Measurements from ENCODE around the gene MAL.

The MAL gene

GRCh38 chr2:95047629-95048510 is 22.4 kb downstream of the MAL start:
- Histone ChIP-seq H3K4me3 (ENCODE audit: low read length in 2 of 2) (no peak overlapping the region), H3K9me3 (ENCODE audit: control insufficient read depth in 2 of 2, low read length in 2 of 2) (no peaks in the 10 kb centered on the region), H3K36me3 (ENCODE audit: control insufficient read depth in 2 of 2, insufficient read depth in 2 of 2, low read length in 2 of 2) (no peaks in the 10 kb centered on the region), H3K4me1 (ENCODE audit: control insufficient read depth in 2 of 2, insufficient read depth in 2 of 2, low read length in 2 of 2) (no peaks in the 10 kb centered on the region), H3K27me3 (ENCODE audit: control insufficient read depth in 2 of 2, insufficient read depth in 2 of 2, low read length in 2 of 2) (peaks cover 2 to 9% of the 10 kb centered on the region in 2 donors), H3K27ac (ENCODE audit: low read depth in 2 of 2, low read length in 2 of 2) (no peak overlapping the region), H3K9ac (ENCODE audit: low read depth in 1 of 2, low read length in 2 of 2) (no peak overlapping the region)

DNA sequence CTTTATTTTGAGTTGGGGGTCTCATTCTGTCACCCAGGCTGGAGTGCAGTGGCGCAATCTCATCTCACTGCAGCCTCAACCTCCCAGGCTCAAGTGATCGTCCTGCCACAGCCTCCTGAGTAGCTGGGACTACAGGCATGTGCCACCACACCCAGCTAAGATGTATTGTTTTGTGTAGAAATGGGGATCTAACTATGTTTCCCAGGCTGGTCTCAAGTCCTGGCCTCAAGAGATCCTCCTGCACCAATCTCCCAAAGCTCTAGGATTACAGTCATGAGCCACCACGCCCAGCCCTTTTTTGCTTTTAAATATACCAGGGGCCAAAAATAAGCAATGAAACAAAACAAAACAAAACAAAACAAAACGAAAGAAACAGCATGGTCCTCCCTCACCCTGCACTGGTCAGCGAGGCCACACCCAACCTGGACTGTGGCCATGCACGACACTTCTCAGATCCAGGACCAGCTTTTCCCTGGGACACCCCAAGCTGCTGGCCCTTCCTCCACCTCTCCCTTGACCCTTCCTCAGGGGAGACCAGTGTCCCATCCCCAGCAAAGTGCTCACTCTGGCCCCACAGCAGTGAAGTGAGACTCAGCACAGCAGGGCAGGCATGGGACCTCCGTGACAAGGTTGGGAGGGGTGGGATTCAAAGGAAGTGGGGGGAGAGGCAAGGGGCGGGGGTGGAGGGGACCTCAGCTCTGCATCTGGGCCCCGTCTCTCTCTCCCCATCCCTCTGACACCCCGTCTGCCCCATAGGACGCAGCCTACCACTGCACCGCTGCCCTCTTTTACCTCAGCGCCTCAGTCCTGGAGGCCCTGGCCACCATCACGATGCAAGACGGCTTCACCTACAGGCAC is 23.5 kb downstream of the MAL start:
- Histone ChIP-seq H3K9me3 (ENCODE audit: control insufficient read depth in 2 of 2, low read length in 2 of 2) (no peaks in the 10 kb centered on the region), H3K4me3 (ENCODE audit: low read length in 2 of 2) (no peak overlapping the region), H3K27ac (ENCODE audit: low read depth in 2 of 2, low read length in 2 of 2) (no peak overlapping the region), H3K27me3 (ENCODE audit: control insufficient read depth in 2 of 2, insufficient read depth in 2 of 2, low read length in 2 of 2) (peaks cover 3 to 4% of the 10 kb centered on the region in 2 donors), H3K4me1 (ENCODE audit: control insufficient read depth in 2 of 2, insufficient read depth in 2 of 2, low read length in 2 of 2) (no peaks in the 10 kb centered on the region), H3K9ac (ENCODE audit: low read depth in 1 of 2, low read length in 2 of 2) (no peak overlapping the region), H3K36me3 (ENCODE audit: control insufficient read depth in 2 of 2, insufficient read depth in 2 of 2, low read length in 2 of 2) (no peaks in the 10 kb centered on the region)

GRCh38 chr2:95049683-95049955 is 24.1 kb downstream of the MAL start:
- Histone ChIP-seq H3K9me3 (ENCODE audit: control insufficient read depth in 2 of 2, low read length in 2 of 2) (no peaks in the 10 kb centered on the region), H3K36me3 (ENCODE audit: control insufficient read depth in 2 of 2, insufficient read depth in 2 of 2, low read length in 2 of 2) (no peaks in the 10 kb centered on the region), H3K4me3 (ENCODE audit: low read length in 2 of 2) (no peak overlapping the region), H3K27ac (ENCODE audit: low read depth in 2 of 2, low read length in 2 of 2) (no peak overlapping the region), H3K27me3 (ENCODE audit: control insufficient read depth in 2 of 2, insufficient read depth in 2 of 2, low read length in 2 of 2) (peaks cover 1 to 4% of the 10 kb centered on the region in 2 donors), H3K9ac (ENCODE audit: low read depth in 1 of 2, low read length in 2 of 2) (no peak overlapping the region), H3K4me1 (ENCODE audit: control insufficient read depth in 2 of 2, insufficient read depth in 2 of 2, low read length in 2 of 2) (no peaks in the 10 kb centered on the region)

GRCh38 chr2:95049961-95050360 is 24.5 kb downstream of the MAL start:
- H3K36me3 ChIP-seq (ENCODE audit: control insufficient read depth in 2 of 2, insufficient read depth in 2 of 2, low read length in 2 of 2), result no peaks in the 10 kb centered on the region
- H3K9me3 ChIP-seq (ENCODE audit: control insufficient read depth in 2 of 2, low read length in 2 of 2), result no peaks in the 10 kb centered on the region
- H3K4me1 ChIP-seq (ENCODE audit: control insufficient read depth in 2 of 2, insufficient read depth in 2 of 2, low read length in 2 of 2), result no peaks in the 10 kb centered on the region
- H3K9ac ChIP-seq (ENCODE audit: low read depth in 1 of 2, low read length in 2 of 2), result no peak overlapping the region
- H3K27ac ChIP-seq (ENCODE audit: low read depth in 2 of 2, low read length in 2 of 2), result no peak overlapping the region
- H3K4me3 ChIP-seq (ENCODE audit: low read length in 2 of 2), result no peak overlapping the region
- peaks cover 0 to 4% of the 10 kb centered on the region in 2 donors for H3K27me3 ChIP-seq (ENCODE audit: control insufficient read depth in 2 of 2, insufficient read depth in 2 of 2, low read length in 2 of 2)

DNA sequence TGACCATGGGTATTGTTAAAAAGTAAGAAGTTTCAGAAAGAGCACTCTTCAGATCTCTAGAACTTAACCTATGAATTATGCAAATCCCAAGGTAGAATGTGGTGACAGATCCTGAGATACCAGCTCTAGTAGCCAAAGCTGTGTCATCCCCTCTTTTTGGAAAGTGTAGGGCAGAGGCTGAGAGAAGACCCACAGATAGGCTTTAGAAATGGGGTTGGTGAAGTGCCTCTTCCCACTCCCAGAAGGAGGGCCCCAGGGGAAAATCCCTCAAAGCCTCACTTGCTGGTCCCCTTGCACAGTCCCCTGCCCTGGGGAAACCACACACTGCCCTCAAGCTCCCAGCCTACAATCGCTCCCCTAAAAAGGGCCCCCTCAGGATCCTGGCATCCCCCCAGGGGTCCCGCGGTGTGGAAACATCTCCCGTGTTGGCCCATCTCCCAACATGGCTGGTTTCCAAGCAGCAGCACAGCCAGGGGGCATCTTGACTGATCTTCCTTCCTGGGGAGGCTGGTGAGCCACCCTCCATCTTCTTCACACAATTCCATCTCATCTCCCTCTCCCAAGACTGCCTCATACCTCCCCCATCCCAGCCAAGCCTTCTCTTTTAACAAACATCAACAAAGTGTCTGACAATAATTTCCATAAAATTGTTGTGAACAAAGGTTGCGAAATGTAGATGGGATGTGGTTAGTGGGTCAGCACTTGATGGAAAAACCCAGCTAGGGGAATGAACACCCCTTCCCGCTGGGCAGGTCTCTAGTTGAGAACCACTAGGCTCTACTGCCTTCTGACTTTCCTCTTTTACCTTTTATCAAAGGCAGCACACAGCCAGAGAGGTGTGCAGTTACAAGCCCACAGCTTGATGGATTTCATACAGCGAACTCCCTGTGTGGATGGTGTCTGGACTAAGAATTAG is 25.1 kb downstream of the MAL start:
- Histone ChIP-seq H3K27me3 (ENCODE audit: control insufficient read depth in 2 of 2, insufficient read depth in 2 of 2, low read length in 2 of 2) (peaks cover 0 to 5% of the 10 kb centered on the region in 2 donors), H3K9me3 (ENCODE audit: control insufficient read depth in 2 of 2, low read length in 2 of 2) (no peaks in the 10 kb centered on the region), H3K9ac (ENCODE audit: low read depth in 1 of 2, low read length in 2 of 2) (no peak overlapping the region), H3K4me1 (ENCODE audit: control insufficient read depth in 2 of 2, insufficient read depth in 2 of 2, low read length in 2 of 2) (no peaks in the 10 kb centered on the region), H3K36me3 (ENCODE audit: control insufficient read depth in 2 of 2, insufficient read depth in 2 of 2, low read length in 2 of 2) (no peaks in the 10 kb centered on the region), H3K4me3 (ENCODE audit: low read length in 2 of 2) (no peak overlapping the region), H3K27ac (ENCODE audit: low read depth in 2 of 2, low read length in 2 of 2) (no peak overlapping the region)

GRCh38 chr2:95051626-95052025 is 26.1 kb downstream of the MAL start:
- no peaks in the 10 kb centered on the region for H3K4me1 ChIP-seq (ENCODE audit: control insufficient read depth in 2 of 2, insufficient read depth in 2 of 2, low read length in 2 of 2)
- no peak overlapping the region for H3K4me3 ChIP-seq (ENCODE audit: low read length in 2 of 2)
- H3K36me3 ChIP-seq (ENCODE audit: control insufficient read depth in 2 of 2, insufficient read depth in 2 of 2, low read length in 2 of 2), result no peaks in the 10 kb centered on the region
- H3K27me3 ChIP-seq (ENCODE audit: control insufficient read depth in 2 of 2, insufficient read depth in 2 of 2, low read length in 2 of 2), result peaks cover 3 to 7% of the 10 kb centered on the region in 2 donors
- no peaks in the 10 kb centered on the region for H3K9me3 ChIP-seq (ENCODE audit: control insufficient read depth in 2 of 2, low read length in 2 of 2)
- H3K27ac ChIP-seq (ENCODE audit: low read depth in 2 of 2, low read length in 2 of 2), result no peak overlapping the region
- no peak overlapping the region for H3K9ac ChIP-seq (ENCODE audit: low read depth in 1 of 2, low read length in 2 of 2)

DNA sequence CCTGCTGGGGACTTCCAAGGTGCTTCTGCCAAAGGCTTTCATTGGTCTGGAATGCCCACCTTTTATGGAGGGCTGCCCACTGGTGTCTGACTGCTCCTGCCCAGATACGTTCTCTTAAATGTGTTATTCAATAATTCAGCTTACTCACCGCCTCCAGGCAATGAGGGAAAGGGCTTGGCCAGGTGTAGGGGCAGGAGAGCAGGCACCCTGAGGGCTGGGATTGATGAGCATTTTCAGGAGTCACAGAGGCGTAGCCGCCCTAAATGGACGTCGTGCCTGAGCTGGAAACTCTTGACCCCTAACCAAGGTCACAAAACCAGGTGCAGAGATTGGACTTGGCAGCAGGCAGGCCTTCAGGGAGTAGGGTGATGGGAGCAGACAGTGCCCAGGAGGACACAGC is 26.8 kb downstream of the MAL start:
- no peaks in the 10 kb centered on the region for H3K9me3 ChIP-seq (ENCODE audit: control insufficient read depth in 2 of 2, low read length in 2 of 2)
- H3K27ac ChIP-seq (ENCODE audit: low read depth in 2 of 2, low read length in 2 of 2), result no peak overlapping the region
- no peaks in the 10 kb centered on the region for H3K36me3 ChIP-seq (ENCODE audit: control insufficient read depth in 2 of 2, insufficient read depth in 2 of 2, low read length in 2 of 2)
- no peaks in the 10 kb centered on the region for H3K4me1 ChIP-seq (ENCODE audit: control insufficient read depth in 2 of 2, insufficient read depth in 2 of 2, low read length in 2 of 2)
- H3K9ac ChIP-seq (ENCODE audit: low read depth in 1 of 2, low read length in 2 of 2), result no peak overlapping the region
- H3K4me3 ChIP-seq (ENCODE audit: low read length in 2 of 2), result no peak overlapping the region
- H3K27me3 ChIP-seq (ENCODE audit: control insufficient read depth in 2 of 2, insufficient read depth in 2 of 2, low read length in 2 of 2), result peaks cover 3 to 7% of the 10 kb centered on the region in 2 donors

DNA sequence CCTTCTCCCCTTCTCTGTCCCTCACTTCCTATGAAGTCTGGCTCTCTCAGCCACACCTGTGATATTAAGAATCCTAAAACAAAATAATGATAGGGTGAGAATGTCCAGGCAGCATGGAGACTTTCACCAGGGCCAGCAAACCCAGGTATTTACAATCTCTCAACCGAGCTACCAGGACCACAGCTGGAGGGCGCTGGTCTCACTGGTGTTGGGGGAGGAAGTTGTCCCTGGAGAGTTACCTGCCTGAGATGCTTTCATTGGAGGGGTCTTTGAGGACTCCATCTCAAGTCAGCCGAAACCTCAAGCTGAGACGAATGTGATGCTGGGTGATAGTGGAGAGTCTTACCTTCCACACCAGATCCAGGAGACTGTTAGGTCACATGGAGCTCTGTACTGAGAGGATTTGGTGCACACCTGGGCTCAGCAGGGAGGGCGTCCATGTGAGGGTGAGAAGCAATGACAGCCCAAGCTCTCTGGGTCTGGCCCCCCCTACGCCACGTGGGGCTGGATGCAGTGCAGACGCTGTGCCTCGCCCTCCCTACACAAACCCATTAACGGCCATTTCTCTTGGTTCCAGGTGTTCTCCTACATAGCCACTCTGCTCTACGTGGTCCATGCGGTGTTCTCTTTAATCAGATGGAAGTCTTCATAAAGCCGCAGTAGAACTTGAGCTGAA is 27.4 kb downstream of the MAL start:
- H3K27me3 ChIP-seq (ENCODE audit: control insufficient read depth in 2 of 2, insufficient read depth in 2 of 2, low read length in 2 of 2), result peaks cover 3 to 7% of the 10 kb centered on the region in 2 donors
- no peaks in the 10 kb centered on the region for H3K4me1 ChIP-seq (ENCODE audit: control insufficient read depth in 2 of 2, insufficient read depth in 2 of 2, low read length in 2 of 2)
- no peak overlapping the region for H3K9ac ChIP-seq (ENCODE audit: low read depth in 1 of 2, low read length in 2 of 2)
- no peaks in the 10 kb centered on the region for H3K36me3 ChIP-seq (ENCODE audit: control insufficient read depth in 2 of 2, insufficient read depth in 2 of 2, low read length in 2 of 2)
- H3K9me3 ChIP-seq (ENCODE audit: control insufficient read depth in 2 of 2, low read length in 2 of 2), result no peaks in the 10 kb centered on the region
- H3K4me3 ChIP-seq (ENCODE audit: low read length in 2 of 2), result no peak overlapping the region
- no peak overlapping the region for H3K27ac ChIP-seq (ENCODE audit: low read depth in 2 of 2, low read length in 2 of 2)

DNA sequence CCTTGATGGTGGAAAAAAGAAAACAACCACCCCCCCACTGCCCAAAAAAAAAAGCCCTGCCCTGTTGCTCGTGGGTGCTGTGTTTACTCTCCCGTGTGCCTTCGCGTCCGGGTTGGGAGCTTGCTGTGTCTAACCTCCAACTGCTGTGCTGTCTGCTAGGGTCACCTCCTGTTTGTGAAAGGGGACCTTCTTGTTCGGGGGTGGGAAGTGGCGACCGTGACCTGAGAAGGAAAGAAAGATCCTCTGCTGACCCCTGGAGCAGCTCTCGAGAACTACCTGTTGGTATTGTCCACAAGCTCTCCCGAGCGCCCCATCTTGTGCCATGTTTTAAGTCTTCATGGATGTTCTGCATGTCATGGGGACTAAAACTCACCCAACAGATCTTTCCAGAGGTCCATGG is 28.0 kb downstream of the MAL start:
- Histone ChIP-seq H3K9me3 (ENCODE audit: control insufficient read depth in 2 of 2, low read length in 2 of 2) (no peaks in the 10 kb centered on the region), H3K4me3 (ENCODE audit: low read length in 2 of 2) (no peak overlapping the region), H3K4me1 (ENCODE audit: control insufficient read depth in 2 of 2, insufficient read depth in 2 of 2, low read length in 2 of 2) (no peaks in the 10 kb centered on the region), H3K27me3 (ENCODE audit: control insufficient read depth in 2 of 2, insufficient read depth in 2 of 2, low read length in 2 of 2) (peaks cover 3 to 7% of the 10 kb centered on the region in 2 donors), H3K27ac (ENCODE audit: low read depth in 2 of 2, low read length in 2 of 2) (no peak overlapping the region), H3K9ac (ENCODE audit: low read depth in 1 of 2, low read length in 2 of 2) (no peak overlapping the region), H3K36me3 (ENCODE audit: control insufficient read depth in 2 of 2, insufficient read depth in 2 of 2, low read length in 2 of 2) (no peaks in the 10 kb centered on the region)
